K562 (cell line): ENCODE results near the gene CIAO1. TPM values are rescaled to one million over a fixed set of nuclear protein-coding genes. Genes with fewer than 3 reads are reported as not detected.

Experiments
- BACH1 ChIP-seq: fragments of 200-800 bp; sonication (Bioruptor generic); IDR thresholded peaks from 2 replicates; pipeline ENCODE4 v1.6.1; 2016; ENCODE audit warnings: missing genetic modification characterization, missing compliant biosample characterization
- BRF2 ChIP-seq: IDR thresholded peaks from 3 replicates; pipeline ENCODE4 v1.6.1; 2011; ENCODE audit warnings: borderline replicate concordance, mild to moderate bottlenecking; ENCODE audit not compliant: insufficient read length, insufficient read depth
- CBX3 ChIP-seq, 2 experiments: IDR thresholded peaks; 1 replicate in 1 of 2; 2 replicates in 1 of 2; pipeline ENCODE4 v1.6.1; 2012; ENCODE audit warnings: inconsistent platforms in 2 of 2, low read length in 2 of 2, borderline replicate concordance in 1 of 2, control low read depth in 1 of 2
- CCAR2 ChIP-seq: fragments of 200-400 bp; formaldehyde crosslinking; IDR thresholded peaks from 2 replicates; pipeline ENCODE4 v1.6.1; 2017; ENCODE audit warnings: mild to moderate bottlenecking, low read depth, low read length
- CHCHD3 ChIP-seq: fragments of 250-450 bp; sonication (Bioruptor Pico); IDR thresholded peaks from 2 replicates; pipeline ENCODE4 v2.1.2; 2022; ENCODE audit warnings: mild to moderate bottlenecking
- CSDE1 ChIP-seq, 2 experiments: fragments of 450-650 bp; IDR thresholded peaks; 2 replicates each; pipeline ENCODE4 v1.6.1; 2016; ENCODE audit warnings: mild to moderate bottlenecking in 1 of 2
- E4F1 ChIP-seq: fragments of 250-450 bp; sonication (Bioruptor Pico); IDR thresholded peaks from 2 replicates; pipeline ENCODE4 v1.5.0; 2021; ENCODE audit warnings: mild to moderate bottlenecking, borderline replicate concordance
- HMG20A ChIP-seq: fragments of 450-650 bp; formaldehyde crosslinking; conservative IDR thresholded peaks from 2 replicates; pipeline ENCODE4 v1.4.0; 2020; ENCODE audit warnings: mild to moderate bottlenecking, mixed read lengths
- HMGN3 ChIP-seq: IDR thresholded peaks from 2 replicates; pipeline ENCODE4 v1.6.1; 2011; ENCODE audit warnings: borderline replicate concordance, low read depth, mild to moderate bottlenecking, mixed read lengths, low read length; ENCODE audit not compliant: insufficient read length; ENCODE audit errors: extremely low read depth
- HNRNPUL1 ChIP-seq: fragments of 200-400 bp; formaldehyde crosslinking; IDR thresholded peaks from 2 replicates; pipeline ENCODE4 v1.6.1; 2017; ENCODE audit warnings: low read length
- LEF1 ChIP-seq: fragments of 450-650 bp; IDR thresholded peaks from 2 replicates; pipeline ENCODE4 v1.6.1; 2016; ENCODE audit warnings: mild to moderate bottlenecking
- MAFK ChIP-seq: IDR thresholded peaks from 2 replicates; pipeline ENCODE4 v1.6.1; 2011; ENCODE audit warnings: low read length, improper control_type of control experiment
- SETDB1 ChIP-seq: IDR thresholded peaks from one replicate; pipeline ENCODE4 v1.6.1; 2012; ENCODE audit warnings: low read length, control low read depth, inconsistent platforms
- TAF15 ChIP-seq: fragments of 200-400 bp; formaldehyde crosslinking; IDR thresholded peaks from 2 replicates; pipeline ENCODE4 v1.6.1; 2017; ENCODE audit warnings: mild to moderate bottlenecking, low read depth, low read length, moderate library complexity
- TFE3 ChIP-seq: fragments of 450-650 bp; formaldehyde crosslinking; IDR thresholded peaks from 2 replicates; pipeline ENCODE4 v1.4.0; 2020; ENCODE audit warnings: mild to moderate bottlenecking, mixed read lengths
- ZC3H4 ChIP-seq: sonication (generic); formaldehyde crosslinking; IDR thresholded peaks from 2 replicates; pipeline ENCODE4 v1.9.0; 2021; ENCODE audit warnings: missing genetic modification reagents, borderline replicate concordance
- ZFP30 ChIP-seq: fragments of 250-450 bp; sonication (Bioruptor Pico); IDR thresholded peaks from 2 replicates; pipeline ENCODE4 v1.8.0; 2022; ENCODE audit warnings: moderate library complexity, mild to moderate bottlenecking, inconsistent platforms, borderline replicate concordance
- ZNF224 ChIP-seq: sonication (generic); formaldehyde crosslinking; IDR thresholded peaks from 2 replicates; pipeline ENCODE4 v1.8.0; 2022; ENCODE audit warnings: mild to moderate bottlenecking, missing genetic modification reagents
- ZNF23 ChIP-seq: fragments of 250-450 bp; sonication (Bioruptor Pico); IDR thresholded peaks from 2 replicates; pipeline ENCODE4 v1.4.0; 2020; ENCODE audit warnings: mild to moderate bottlenecking
- ZNF639 ChIP-seq, 2 experiments: fragments of 200-800 bp in 1 of 2; sonication (Bioruptor generic) in 1 of 2; sonication (generic) in 1 of 2; formaldehyde crosslinking in 1 of 2; IDR thresholded peaks in 1 of 2; conservative IDR thresholded peaks in 1 of 2; 2 replicates each; pipeline versions ENCODE4 v1.5.0 to v1.6.1; 2016 to 2020; ENCODE audit warnings: missing compliant biosample characterization in 1 of 2, missing genetic modification characterization in 1 of 2, missing genetic modification reagents in 1 of 2
- polyA plus RNA-seq, 8 experiments: library from polyadenylated mRNA; depleted of rRNA in 4 of 8; stranded (reverse) in 5 of 8; unstranded in 3 of 8; fragments of >200 nt; fragmentation: Nextera tagmentation in 2 of 8; fragmentation: Illumina TruSeq in 1 of 8; extraction: Ambion mirVana in 2 of 8; extraction: Trizol in 1 of 8; gene quantifications; 2 replicates each; pipeline versions ENCODE4 v1.2.1 to v1.2.3, GENCODE V29; 2011 to 2014; ENCODE audit warnings: inconsistent platforms in 1 of 8, missing spikeins in 1 of 8
- total RNA-seq, 7 experiments: library from RNA; depleted of rRNA in 6 of 7; stranded (reverse); fragments of >200 nt in 6 of 7; fragmentation: Illumina TruSeq in 2 of 7; extraction: Trizol in 2 of 7; gene quantifications; 2 replicates each; pipeline versions ENCODE4 v1.2.1 to v1.2.3, GENCODE V29; 2011 to 2021; ENCODE audit warnings: low replicate concordance in 1 of 7

CIAO1 gene
- total and polyA plus RNA-seq, 9 of the 15 experiments (the other 6 are each of a cell fraction or from before 2014, with no cell fraction given), result 11.4 to 156 (median 92.8) TPM

GRCh38 chr2:96245609-96246390, 20.2 kb upstream of the CIAO1 start (continued):
- no peak for TF ChIP-seq E4F1 (CRISPR knock-in tag)
- no peak for TF ChIP-seq SETDB1
- TF ChIP-seq CSDE1 (IDR thresholded peaks at IDR 0.05), result no peak
- TF ChIP-seq TAF15, result no peak
- no peak for TF ChIP-seq ZNF23 (CRISPR knock-in tag)
- no peak for TF ChIP-seq ZC3H4 (CRISPR knock-in tag)
- peak; percentile 58 for TF ChIP-seq MAFK
- TF ChIP-seq TFE3, result no peak
- TF ChIP-seq BACH1 (tag), result no peak
- no peak for TF ChIP-seq CCAR2
- no peak for TF ChIP-seq ZFP30 (CRISPR knock-in tag)
- peak; percentile 15; the same call in 1 of the 2 replicates for TF ChIP-seq LEF1
- 0 out of 3 replicates have a peak, but pooled peaks of 1 of the 2 experiments have one; percentile 17 for TF ChIP-seq CBX3 (IDR thresholded peaks at IDR 0.05; ENCODE audit: borderline replicate concordance in 1 of 2, low read length in 2 of 2)
- TF ChIP-seq HMG20A (CRISPR knock-in tag), result no peak
- TF ChIP-seq HMGN3, result no peak
- TF ChIP-seq ZNF224, result no peak
- TF ChIP-seq CHCHD3 (CRISPR knock-in tag), result no peak
- TF ChIP-seq BRF2, result no peak
- TF ChIP-seq HNRNPUL1, result no peak
- TF ChIP-seq ZNF639 (CRISPR knock-in tag; conservative IDR thresholded peaks at IDR 0.05 in 1 of 2, IDR thresholded peaks at IDR 0.05 in 1 of 2), result no peak
